GM23338 (cell line): ENCODE results near the gene FGF1. TPM values are rescaled to one million over a fixed set of nuclear protein-coding genes. Genes with fewer than 3 reads are reported as not detected.

Experiments
- EZH2phosphoT487 ChIP-seq: fragments of 200-600 bp; sonication (generic); IDR thresholded peaks from one replicate; pipeline ENCODE4 v1.8.1; 2018; ENCODE audit warnings: antibody characterized with exemption; ENCODE audit not compliant: unreplicated experiment
- NANOG ChIP-seq: IDR thresholded peaks from 2 replicates; pipeline ENCODE4 v1.6.1; 2016; ENCODE audit warnings: antibody characterized with exemption, borderline replicate concordance
- ZNF114 ChIP-seq: fragments of 250-450 bp; sonication (Bioruptor Pico); IDR thresholded peaks from 2 replicates; pipeline ENCODE4 v1.5.0; 2020; ENCODE audit warnings: mild to moderate bottlenecking, moderate library complexity
- ZNF331 ChIP-seq: fragments of 250-450 bp; sonication (Bioruptor Pico); IDR thresholded peaks from 2 replicates; pipeline ENCODE4 v1.5.0; 2020; ENCODE audit warnings: low read depth, mild to moderate bottlenecking, moderate library complexity
- polyA plus RNA-seq: library from polyadenylated mRNA; unstranded; fragments of >200 nt; fragmentation: Nextera tagmentation; extraction: Ambion mirVana; gene quantifications from 2 replicates; pipeline ENCODE4 v1.2.1, GENCODE V29; 2016
- total RNA-seq: library from RNA; depleted of rRNA; stranded (reverse); fragments of >200 nt; shearing (Covaris generic); gene quantifications from 2 replicates; pipeline ENCODE4 v1.2.3, GENCODE V29; 2014
- TF ChIP-seq, protein P1 (sequence below): fragments of 250-450 bp; sonication (Bioruptor Pico); IDR thresholded peaks from 2 replicates; pipeline ENCODE4 v1.5.0; 2020; ENCODE audit warnings: mild to moderate bottlenecking, moderate library complexity
- TF ChIP-seq, protein P2 (sequence below): IDR thresholded peaks from one replicate; pipeline ENCODE4 v1.6.1; 2018; ENCODE audit warnings: antibody characterized with exemption; ENCODE audit not compliant: unreplicated experiment

Gene FGF1
- total and polyA plus RNA-seq, 2 experiments from 2014 or later, result 0.21 to 0.34 TPM

DNA sequence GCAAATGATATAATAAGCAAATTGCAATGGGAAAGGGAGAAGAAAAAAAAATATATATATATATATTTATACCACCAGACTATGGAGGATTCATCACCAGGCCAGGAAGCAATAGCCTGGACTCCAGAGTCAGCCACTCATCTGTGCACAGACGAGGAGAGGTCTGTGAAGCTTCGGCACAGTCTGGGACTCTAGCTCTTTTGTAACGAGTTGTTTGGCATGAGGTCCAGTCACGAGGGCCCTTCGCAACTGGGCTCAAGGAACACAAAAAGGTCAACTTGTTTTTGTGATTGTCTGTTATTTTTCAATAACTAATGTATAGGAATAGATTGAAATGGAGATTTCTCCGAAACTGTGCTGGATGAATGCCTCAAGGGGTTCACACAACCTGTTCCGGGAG is 14.7 kb upstream of the FGF1 start (continued):
- TF ChIP-seq, protein P1, sequence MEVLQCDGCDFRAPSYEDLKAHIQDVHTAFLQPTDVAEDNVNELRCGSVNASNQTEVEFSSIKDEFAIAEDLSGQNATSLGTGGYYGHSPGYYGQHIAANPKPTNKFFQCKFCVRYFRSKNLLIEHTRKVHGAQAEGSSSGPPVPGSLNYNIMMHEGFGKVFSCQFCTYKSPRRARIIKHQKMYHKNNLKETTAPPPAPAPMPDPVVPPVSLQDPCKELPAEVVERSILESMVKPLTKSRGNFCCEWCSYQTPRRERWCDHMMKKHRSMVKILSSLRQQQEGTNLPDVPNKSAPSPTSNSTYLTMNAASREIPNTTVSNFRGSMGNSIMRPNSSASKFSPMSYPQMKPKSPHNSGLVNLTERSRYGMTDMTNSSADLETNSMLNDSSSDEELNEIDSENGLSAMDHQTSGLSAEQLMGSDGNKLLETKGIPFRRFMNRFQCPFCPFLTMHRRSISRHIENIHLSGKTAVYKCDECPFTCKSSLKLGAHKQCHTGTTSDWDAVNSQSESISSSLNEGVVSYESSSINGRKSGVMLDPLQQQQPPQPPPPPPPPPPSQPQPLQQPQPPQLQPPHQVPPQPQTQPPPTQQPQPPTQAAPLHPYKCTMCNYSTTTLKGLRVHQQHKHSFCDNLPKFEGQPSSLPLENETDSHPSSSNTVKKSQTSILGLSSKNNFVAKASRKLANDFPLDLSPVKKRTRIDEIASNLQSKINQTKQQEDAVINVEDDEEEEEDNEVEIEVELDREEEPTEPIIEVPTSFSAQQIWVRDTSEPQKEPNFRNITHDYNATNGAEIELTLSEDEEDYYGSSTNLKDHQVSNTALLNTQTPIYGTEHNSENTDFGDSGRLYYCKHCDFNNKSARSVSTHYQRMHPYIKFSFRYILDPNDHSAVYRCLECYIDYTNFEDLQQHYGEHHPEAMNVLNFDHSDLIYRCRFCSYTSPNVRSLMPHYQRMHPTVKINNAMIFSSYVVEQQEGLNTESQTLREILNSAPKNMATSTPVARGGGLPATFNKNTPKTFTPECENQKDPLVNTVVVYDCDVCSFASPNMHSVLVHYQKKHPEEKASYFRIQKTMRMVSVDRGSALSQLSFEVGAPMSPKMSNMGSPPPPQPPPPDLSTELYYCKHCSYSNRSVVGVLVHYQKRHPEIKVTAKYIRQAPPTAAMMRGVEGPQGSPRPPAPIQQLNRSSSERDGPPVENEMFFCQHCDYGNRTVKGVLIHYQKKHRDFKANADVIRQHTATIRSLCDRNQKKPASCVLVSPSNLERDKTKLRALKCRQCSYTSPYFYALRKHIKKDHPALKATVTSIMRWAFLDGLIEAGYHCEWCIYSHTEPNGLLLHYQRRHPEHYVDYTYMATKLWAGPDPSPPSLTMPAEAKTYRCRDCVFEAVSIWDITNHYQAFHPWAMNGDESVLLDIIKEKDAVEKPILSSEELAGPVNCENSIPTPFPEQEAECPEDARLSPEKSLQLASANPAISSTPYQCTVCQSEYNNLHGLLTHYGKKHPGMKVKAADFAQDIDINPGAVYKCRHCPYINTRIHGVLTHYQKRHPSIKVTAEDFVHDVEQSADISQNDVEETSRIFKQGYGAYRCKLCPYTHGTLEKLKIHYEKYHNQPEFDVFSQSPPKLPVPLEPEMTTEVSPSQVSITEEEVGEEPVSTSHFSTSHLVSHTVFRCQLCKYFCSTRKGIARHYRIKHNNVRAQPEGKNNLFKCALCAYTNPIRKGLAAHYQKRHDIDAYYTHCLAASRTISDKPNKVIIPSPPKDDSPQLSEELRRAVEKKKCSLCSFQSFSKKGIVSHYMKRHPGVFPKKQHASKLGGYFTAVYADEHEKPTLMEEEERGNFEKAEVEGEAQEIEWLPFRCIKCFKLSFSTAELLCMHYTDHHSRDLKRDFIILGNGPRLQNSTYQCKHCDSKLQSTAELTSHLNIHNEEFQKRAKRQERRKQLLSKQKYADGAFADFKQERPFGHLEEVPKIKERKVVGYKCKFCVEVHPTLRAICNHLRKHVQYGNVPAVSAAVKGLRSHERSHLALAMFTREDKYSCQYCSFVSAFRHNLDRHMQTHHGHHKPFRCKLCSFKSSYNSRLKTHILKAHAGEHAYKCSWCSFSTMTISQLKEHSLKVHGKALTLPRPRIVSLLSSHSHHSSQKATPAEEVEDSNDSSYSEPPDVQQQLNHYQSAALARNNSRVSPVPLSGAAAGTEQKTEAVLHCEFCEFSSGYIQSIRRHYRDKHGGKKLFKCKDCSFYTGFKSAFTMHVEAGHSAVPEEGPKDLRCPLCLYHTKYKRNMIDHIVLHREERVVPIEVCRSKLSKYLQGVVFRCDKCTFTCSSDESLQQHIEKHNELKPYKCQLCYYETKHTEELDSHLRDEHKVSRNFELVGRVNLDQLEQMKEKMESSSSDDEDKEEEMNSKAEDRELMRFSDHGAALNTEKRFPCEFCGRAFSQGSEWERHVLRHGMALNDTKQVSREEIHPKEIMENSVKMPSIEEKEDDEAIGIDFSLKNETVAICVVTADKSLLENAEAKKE, result no peak
- TF ChIP-seq ZNF331 (CRISPR knock-in tag) (no peak), EZH2phosphoT487 (no peak), NANOG (no peak), ZNF114 (CRISPR knock-in tag) (no peak)
- TF ChIP-seq, protein P2, sequence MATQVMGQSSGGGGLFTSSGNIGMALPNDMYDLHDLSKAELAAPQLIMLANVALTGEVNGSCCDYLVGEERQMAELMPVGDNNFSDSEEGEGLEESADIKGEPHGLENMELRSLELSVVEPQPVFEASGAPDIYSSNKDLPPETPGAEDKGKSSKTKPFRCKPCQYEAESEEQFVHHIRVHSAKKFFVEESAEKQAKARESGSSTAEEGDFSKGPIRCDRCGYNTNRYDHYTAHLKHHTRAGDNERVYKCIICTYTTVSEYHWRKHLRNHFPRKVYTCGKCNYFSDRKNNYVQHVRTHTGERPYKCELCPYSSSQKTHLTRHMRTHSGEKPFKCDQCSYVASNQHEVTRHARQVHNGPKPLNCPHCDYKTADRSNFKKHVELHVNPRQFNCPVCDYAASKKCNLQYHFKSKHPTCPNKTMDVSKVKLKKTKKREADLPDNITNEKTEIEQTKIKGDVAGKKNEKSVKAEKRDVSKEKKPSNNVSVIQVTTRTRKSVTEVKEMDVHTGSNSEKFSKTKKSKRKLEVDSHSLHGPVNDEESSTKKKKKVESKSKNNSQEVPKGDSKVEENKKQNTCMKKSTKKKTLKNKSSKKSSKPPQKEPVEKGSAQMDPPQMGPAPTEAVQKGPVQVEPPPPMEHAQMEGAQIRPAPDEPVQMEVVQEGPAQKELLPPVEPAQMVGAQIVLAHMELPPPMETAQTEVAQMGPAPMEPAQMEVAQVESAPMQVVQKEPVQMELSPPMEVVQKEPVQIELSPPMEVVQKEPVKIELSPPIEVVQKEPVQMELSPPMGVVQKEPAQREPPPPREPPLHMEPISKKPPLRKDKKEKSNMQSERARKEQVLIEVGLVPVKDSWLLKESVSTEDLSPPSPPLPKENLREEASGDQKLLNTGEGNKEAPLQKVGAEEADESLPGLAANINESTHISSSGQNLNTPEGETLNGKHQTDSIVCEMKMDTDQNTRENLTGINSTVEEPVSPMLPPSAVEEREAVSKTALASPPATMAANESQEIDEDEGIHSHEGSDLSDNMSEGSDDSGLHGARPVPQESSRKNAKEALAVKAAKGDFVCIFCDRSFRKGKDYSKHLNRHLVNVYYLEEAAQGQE, result no peak
